ENCODE data around the gene THEMIS.
A peak's percentile ranks its signal among the peaks of the same experiment; 100 is the strongest.
"Not testable (repeated sequence)": the region's sequence is repeated elsewhere in the genome, so short reads cannot be mapped to it uniquely, and the experiment has no call there.

The THEMIS gene

GRCh38 chr6:127902933-127903332 lies 2.1 kb upstream of the THEMIS start:
- no peak for TF ChIP-seq CTCF (conservative IDR thresholded peaks at IDR 0.05; ENCODE audit: control insufficient read depth, insufficient read depth, low read depth, low read length)
- no peak overlapping the region for H3K4me3 ChIP-seq (ENCODE audit: control insufficient read depth, low read depth, low read length)
- DNase-seq (ENCODE audit: low read depth): no peak

GRCh38 chr6:127897484-127897883 lies 3.4 kb downstream of the THEMIS start:
- no peak overlapping the region for H3K4me3 ChIP-seq (ENCODE audit: control insufficient read depth, low read depth, low read length)
- no peak for TF ChIP-seq CTCF (conservative IDR thresholded peaks at IDR 0.05; ENCODE audit: control insufficient read depth, insufficient read depth, low read depth, low read length)
- peak; percentile 6 for DNase-seq (ENCODE audit: low read depth)

- no peak for TF ChIP-seq CTCF (conservative IDR thresholded peaks at IDR 0.05; ENCODE audit: control insufficient read depth, insufficient read depth, low read depth, low read length)
- no peak for DNase-seq (ENCODE audit: low read depth)
- no peak overlapping the region for H3K4me3 ChIP-seq (ENCODE audit: control insufficient read depth, low read depth, low read length)
Observed at GRCh38 chr6:127894051-127894450, 6.8 kb downstream of the THEMIS start.

GRCh38 chr6:127893541-127893940 lies 7.3 kb downstream of the THEMIS start:
- no peak overlapping the region for H3K4me3 ChIP-seq (ENCODE audit: control insufficient read depth, low read depth, low read length)
- no peak for TF ChIP-seq CTCF (conservative IDR thresholded peaks at IDR 0.05; ENCODE audit: control insufficient read depth, insufficient read depth, low read depth, low read length)
- DNase-seq (ENCODE audit: low read depth): no peak

GRCh38 chr6:127891731-127892326 lies 9.0 kb downstream of the THEMIS start:
- no peak overlapping the region for H3K4me3 ChIP-seq (ENCODE audit: control insufficient read depth, low read depth, low read length)
- DNase-seq (ENCODE audit: low read depth): no peak
- no peak for TF ChIP-seq CTCF (conservative IDR thresholded peaks at IDR 0.05; ENCODE audit: control insufficient read depth, insufficient read depth, low read depth, low read length)

- no peak for TF ChIP-seq CTCF (conservative IDR thresholded peaks at IDR 0.05; ENCODE audit: control insufficient read depth, insufficient read depth, low read depth, low read length)
- DNase-seq (ENCODE audit: low read depth): no peak
- H3K4me3 ChIP-seq (ENCODE audit: control insufficient read depth, low read depth, low read length): no peak overlapping the region
Observed at GRCh38 chr6:127886603-127887002, 14.3 kb downstream of the THEMIS start.

GRCh38 chr6:127884134-127884533 lies 16.7 kb downstream of the THEMIS start:
- H3K4me3 ChIP-seq (ENCODE audit: control insufficient read depth, low read depth, low read length): no peak overlapping the region
- TF ChIP-seq CTCF (conservative IDR thresholded peaks at IDR 0.05; ENCODE audit: control insufficient read depth, insufficient read depth, low read depth, low read length): no peak
- no peak for DNase-seq (ENCODE audit: low read depth)

GRCh38 chr6:127881949-127882348 lies 18.9 kb downstream of the THEMIS start:
- H3K4me3 ChIP-seq (ENCODE audit: control insufficient read depth, low read depth, low read length); DNase-seq (ENCODE audit: low read depth): not testable (repeated sequence)
